Measurements from ENCODE around the gene ZBED1. TPM values are rescaled to one million over a fixed set of nuclear protein-coding genes. Genes with fewer than 3 reads are reported as not detected.
"Not testable (repeated sequence)": the region's sequence is repeated elsewhere in the genome, so short reads cannot be mapped to it uniquely, and the experiment has no call there.

Gene ZBED1
- polyA plus RNA-seq, 1 experiment, result 23.0 TPM

DNA sequence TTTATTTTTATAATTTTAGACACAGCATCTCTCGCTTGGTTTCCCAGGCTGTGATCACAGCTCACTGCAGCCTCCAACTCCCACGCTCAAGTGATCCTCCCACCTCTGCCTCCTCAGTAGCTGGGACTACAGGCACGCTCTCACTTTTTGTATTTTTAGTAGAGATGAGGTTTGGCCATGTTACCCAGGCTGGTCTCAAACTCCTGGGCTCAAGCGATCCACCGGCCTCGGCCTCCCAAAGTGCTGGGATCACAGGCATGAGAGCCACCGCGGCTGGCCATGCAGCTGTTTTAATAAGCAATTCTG is 39.1 kb downstream of the ZBED1 start:
- H3K9me3 ChIP-seq (ENCODE audit: control insufficient read depth, insufficient read depth, low read length), result no peaks in the 10 kb centered on the region
- TF ChIP-seq, protein P1, sequence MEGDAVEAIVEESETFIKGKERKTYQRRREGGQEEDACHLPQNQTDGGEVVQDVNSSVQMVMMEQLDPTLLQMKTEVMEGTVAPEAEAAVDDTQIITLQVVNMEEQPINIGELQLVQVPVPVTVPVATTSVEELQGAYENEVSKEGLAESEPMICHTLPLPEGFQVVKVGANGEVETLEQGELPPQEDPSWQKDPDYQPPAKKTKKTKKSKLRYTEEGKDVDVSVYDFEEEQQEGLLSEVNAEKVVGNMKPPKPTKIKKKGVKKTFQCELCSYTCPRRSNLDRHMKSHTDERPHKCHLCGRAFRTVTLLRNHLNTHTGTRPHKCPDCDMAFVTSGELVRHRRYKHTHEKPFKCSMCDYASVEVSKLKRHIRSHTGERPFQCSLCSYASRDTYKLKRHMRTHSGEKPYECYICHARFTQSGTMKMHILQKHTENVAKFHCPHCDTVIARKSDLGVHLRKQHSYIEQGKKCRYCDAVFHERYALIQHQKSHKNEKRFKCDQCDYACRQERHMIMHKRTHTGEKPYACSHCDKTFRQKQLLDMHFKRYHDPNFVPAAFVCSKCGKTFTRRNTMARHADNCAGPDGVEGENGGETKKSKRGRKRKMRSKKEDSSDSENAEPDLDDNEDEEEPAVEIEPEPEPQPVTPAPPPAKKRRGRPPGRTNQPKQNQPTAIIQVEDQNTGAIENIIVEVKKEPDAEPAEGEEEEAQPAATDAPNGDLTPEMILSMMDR (IDR thresholded peaks at IDR 0.05; ENCODE audit: low read depth, low read length), result no peak
- no peak overlapping the region for H3K27ac ChIP-seq (ENCODE audit: low read depth, low read length)
- POLR2A ChIA-PET, result no interaction called here
- CTCF ChIA-PET, result no interaction called here
- H3K4me3 ChIP-seq (ENCODE audit: low read depth, low read length), result no peak overlapping the region
- H3K27me3 ChIP-seq (ENCODE audit: control insufficient read depth, insufficient read depth, low read length), result no peaks in the 10 kb centered on the region
- DNase-seq (ENCODE audit: low read depth, low spot score), result no peak

DNA sequence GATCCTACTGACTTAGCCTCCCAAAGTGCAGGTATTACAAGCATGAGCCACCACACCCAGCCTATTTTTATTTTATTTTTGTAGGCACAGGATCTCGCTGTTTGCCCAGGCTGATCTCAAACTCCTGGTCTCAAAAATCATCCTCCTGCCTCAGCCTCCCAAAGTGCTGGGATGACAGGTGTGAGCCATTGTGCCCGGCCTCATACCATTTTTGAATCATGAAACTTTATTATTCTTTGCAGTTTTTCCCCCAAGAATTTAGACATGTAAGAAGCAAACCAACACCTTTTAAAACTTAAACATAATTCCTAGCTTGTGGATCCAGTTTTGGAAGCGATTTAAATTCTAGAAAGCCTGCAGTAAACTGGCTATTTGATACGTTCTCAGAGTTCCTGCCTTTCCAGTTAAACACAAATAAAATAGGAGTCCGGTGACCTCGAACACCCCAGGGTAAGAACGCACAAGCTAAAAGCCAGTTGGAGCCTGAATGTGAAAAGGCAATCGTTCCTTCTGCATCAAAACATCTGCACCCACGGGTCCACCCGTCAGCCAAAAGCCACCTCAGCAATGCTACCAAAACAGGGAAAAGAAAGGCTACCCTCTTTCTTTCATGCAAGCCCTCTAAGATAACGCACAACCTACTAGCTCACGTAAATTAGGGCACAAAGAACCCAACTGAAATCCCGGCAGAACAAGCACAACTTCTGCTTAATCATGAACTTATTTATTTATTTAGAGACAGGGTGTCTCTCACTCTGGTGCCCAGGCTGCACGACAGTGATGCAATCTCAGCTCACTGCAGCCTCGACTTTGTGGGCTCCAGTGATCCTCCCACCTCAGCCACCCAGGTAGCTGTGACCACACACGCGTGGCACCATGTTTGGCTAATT is 39.7 kb downstream of the ZBED1 start:
- H3K27me3 ChIP-seq (ENCODE audit: control insufficient read depth, insufficient read depth, low read length); CTCF ChIA-PET; H3K27ac ChIP-seq (ENCODE audit: low read depth, low read length); H3K9me3 ChIP-seq (ENCODE audit: control insufficient read depth, insufficient read depth, low read length); H3K4me3 ChIP-seq (ENCODE audit: low read depth, low read length); POLR2A ChIA-PET; DNase-seq (ENCODE audit: low read depth, low spot score): not testable (repeated sequence)

DNA sequence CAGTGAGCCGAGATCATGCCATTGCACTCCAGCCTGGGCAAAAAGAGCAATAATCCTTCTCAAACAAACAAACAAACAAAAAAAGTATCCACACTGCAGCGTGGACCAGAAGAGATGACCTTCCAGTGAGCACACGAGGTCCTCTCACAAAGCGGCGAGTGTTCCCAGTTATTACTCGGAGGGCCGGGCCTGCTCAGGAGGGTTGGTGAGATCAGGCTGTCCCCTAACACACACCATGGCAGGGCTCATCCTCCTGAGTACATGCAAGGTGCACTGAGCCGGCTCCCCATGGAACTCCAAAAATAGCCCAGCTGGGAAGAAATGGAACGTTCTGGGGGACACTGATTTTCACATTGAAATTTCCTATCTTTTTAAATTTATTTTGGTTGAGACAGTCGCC is 40.7 kb downstream of the ZBED1 start:
- DNase-seq (ENCODE audit: low read depth, low spot score); POLR2A ChIA-PET; CTCF ChIA-PET; H3K27ac ChIP-seq (ENCODE audit: low read depth, low read length); H3K9me3 ChIP-seq (ENCODE audit: control insufficient read depth, insufficient read depth, low read length); H3K4me3 ChIP-seq (ENCODE audit: low read depth, low read length); H3K27me3 ChIP-seq (ENCODE audit: control insufficient read depth, insufficient read depth, low read length): not testable (repeated sequence)

- no peaks in the 10 kb centered on the region for H3K27me3 ChIP-seq (ENCODE audit: control insufficient read depth, insufficient read depth, low read length)
- no peak for DNase-seq (ENCODE audit: low read depth, low spot score)
- POLR2A ChIA-PET, result no interaction called here
- TF ChIP-seq, protein P1 (IDR thresholded peaks at IDR 0.05; ENCODE audit: low read depth, low read length), result no peak
- H3K4me3 ChIP-seq (ENCODE audit: low read depth, low read length), result no peak overlapping the region
- peak overlapping the region; percentile 11 for H3K27ac ChIP-seq (ENCODE audit: low read depth, low read length)
- H3K9me3 ChIP-seq (ENCODE audit: control insufficient read depth, insufficient read depth, low read length), result no peaks in the 10 kb centered on the region
- CTCF ChIA-PET, result no interaction called here
These were observed 42.5 kb downstream of the ZBED1 start for GRCh38 chrX:2458309-2458708.

GRCh38 chrX:2457289-2458133 is 43.3 kb downstream of the ZBED1 start:
- no peak for DNase-seq (ENCODE audit: low read depth, low spot score)
- H3K27ac ChIP-seq (ENCODE audit: low read depth, low read length), result no peak overlapping the region
- H3K9me3 ChIP-seq (ENCODE audit: control insufficient read depth, insufficient read depth, low read length), result no peaks in the 10 kb centered on the region
- TF ChIP-seq, protein P1 (IDR thresholded peaks at IDR 0.05; ENCODE audit: low read depth, low read length), result no peak
- no peak overlapping the region for H3K4me3 ChIP-seq (ENCODE audit: low read depth, low read length)
- no peaks in the 10 kb centered on the region for H3K27me3 ChIP-seq (ENCODE audit: control insufficient read depth, insufficient read depth, low read length)
- CTCF ChIA-PET, result no interaction called here
- POLR2A ChIA-PET, result no interaction called here

GRCh38 chrX:2456091-2456490 is 44.7 kb downstream of the ZBED1 start:
- DNase-seq (ENCODE audit: low read depth, low spot score); POLR2A ChIA-PET: not testable (repeated sequence)

DNA sequence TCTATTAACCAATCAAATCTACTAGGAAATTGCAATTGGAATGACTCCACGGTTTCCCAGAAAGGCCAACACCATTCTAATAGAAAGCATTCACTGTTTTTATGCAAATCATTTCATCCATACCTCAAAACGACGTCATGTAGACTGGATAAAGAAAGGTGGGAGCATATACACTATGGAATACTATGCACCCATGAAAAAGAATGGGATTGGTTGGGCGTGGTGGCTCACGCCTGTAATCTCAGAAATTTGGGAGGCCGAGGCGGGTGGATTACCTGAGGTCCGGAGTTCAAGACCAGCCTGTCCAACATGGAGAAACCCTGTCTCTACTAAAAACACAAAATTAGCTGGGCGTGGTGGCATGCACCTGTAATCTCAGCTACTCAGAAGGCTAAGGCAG is 46.2 kb downstream of the ZBED1 start:
- H3K27me3 ChIP-seq (ENCODE audit: control insufficient read depth, insufficient read depth, low read length); H3K27ac ChIP-seq (ENCODE audit: low read depth, low read length); DNase-seq (ENCODE audit: low read depth, low spot score); POLR2A ChIA-PET; H3K9me3 ChIP-seq (ENCODE audit: control insufficient read depth, insufficient read depth, low read length); CTCF ChIA-PET; H3K4me3 ChIP-seq (ENCODE audit: low read depth, low read length): not testable (repeated sequence)

More at GRCh38 chrX:2456091-2456490, 44.7 kb downstream of the ZBED1 start:
- H3K4me3 ChIP-seq (ENCODE audit: low read depth, low read length); H3K27ac ChIP-seq (ENCODE audit: low read depth, low read length); CTCF ChIA-PET; H3K27me3 ChIP-seq (ENCODE audit: control insufficient read depth, insufficient read depth, low read length); H3K9me3 ChIP-seq (ENCODE audit: control insufficient read depth, insufficient read depth, low read length): not testable (repeated sequence)
